K562 (cell line): ENCODE data around the gene IL20RA. TPM values are rescaled to one million over a fixed set of nuclear protein-coding genes. Genes with fewer than 3 reads are reported as not detected.

Experiments
- CHD4 ChIP-seq: fragments of 200-600 bp; sonication (generic); IDR thresholded peaks from 3 replicates; pipeline ENCODE4 v1.6.1; 2012; ENCODE audit warnings: low read depth, mild to moderate bottlenecking, mixed read lengths, low read length, inconsistent platforms; ENCODE audit not compliant: insufficient read depth, insufficient replicate concordance, poor library complexity, severe bottlenecking
- FOSL1 ChIP-seq: fragments of 200-800 bp; sonication (Bioruptor generic); conservative IDR thresholded peaks from 2 replicates; pipeline ENCODE4 v1.6.1; 2016; ENCODE audit warnings: missing genetic modification characterization, missing compliant biosample characterization
- PYGO2 ChIP-seq: fragments of 450-650 bp; IDR thresholded peaks from 2 replicates; pipeline ENCODE4 v1.6.1; 2016; ENCODE audit warnings: mild to moderate bottlenecking, missing genetic modification characterization, moderate library complexity, missing compliant biosample characterization
- RBBP5 ChIP-seq: fragments of 200-600 bp; sonication (generic); IDR thresholded peaks from 2 replicates; pipeline ENCODE4 v1.6.1; 2012; ENCODE audit warnings: borderline replicate concordance, mild to moderate bottlenecking, low read length, control low read depth, inconsistent platforms; ENCODE audit not compliant: insufficient read depth, poor library complexity, severe bottlenecking
- RBM14 ChIP-seq: fragments of 200-400 bp; formaldehyde crosslinking; IDR thresholded peaks from 2 replicates; pipeline ENCODE4 v1.6.1; 2018; ENCODE audit warnings: low read depth, mild to moderate bottlenecking, low read length, moderate library complexity, borderline replicate concordance; ENCODE audit not compliant: insufficient read depth
- SMARCE1 ChIP-seq: fragments of 450-650 bp; IDR thresholded peaks from 2 replicates; pipeline ENCODE4 v1.7.1; 2016; ENCODE audit warnings: mild to moderate bottlenecking
- YBX1 ChIP-seq: fragments of 450-650 bp; IDR thresholded peaks from 2 replicates; pipeline ENCODE4 v1.7.1; 2016; ENCODE audit warnings: mild to moderate bottlenecking
- ZFX ChIP-seq: sonication (generic); formaldehyde crosslinking; IDR thresholded peaks from 2 replicates; pipeline ENCODE4 v1.8.0; 2022; ENCODE audit warnings: mild to moderate bottlenecking, missing genetic modification reagents, moderate library complexity
- polyA plus RNA-seq, 8 experiments: library from polyadenylated mRNA; depleted of rRNA in 4 of 8; stranded (reverse) in 5 of 8; unstranded in 3 of 8; fragments of >200 nt; fragmentation: Nextera tagmentation in 2 of 8; fragmentation: Illumina TruSeq in 1 of 8; extraction: Ambion mirVana in 2 of 8; extraction: Trizol in 1 of 8; gene quantifications; 2 replicates each; pipeline versions ENCODE4 v1.2.1 to v1.2.3, GENCODE V29; 2011 to 2014; ENCODE audit warnings: inconsistent platforms in 1 of 8, missing spikeins in 1 of 8
- total RNA-seq, 7 experiments: library from RNA; depleted of rRNA in 6 of 7; stranded (reverse); fragments of >200 nt in 6 of 7; fragmentation: Illumina TruSeq in 2 of 7; extraction: Trizol in 2 of 7; gene quantifications; 2 replicates each; pipeline versions ENCODE4 v1.2.1 to v1.2.3, GENCODE V29; 2011 to 2021; ENCODE audit warnings: low replicate concordance in 1 of 7
- TF ChIP-seq, protein P1 (sequence below): fragments of 450-650 bp; IDR thresholded peaks from 2 replicates; pipeline ENCODE4 v1.6.1; 2018; ENCODE audit not compliant: partially characterized antibody
- TF ChIP-seq, protein P2 (sequence below): fragments of 450-650 bp; IDR thresholded peaks from 2 replicates; pipeline ENCODE4 v1.6.1; 2016; ENCODE audit warnings: antibody characterized with exemption
- TF ChIP-seq, protein P3 (sequence below), 2 experiments: fragments of 450-650 bp; conservative IDR thresholded peaks; 2 replicates each; pipeline ENCODE4 v1.6.1; 2017; ENCODE audit warnings: mild to moderate bottlenecking in 2 of 2, moderate library complexity in 2 of 2

The IL20RA gene
- total and polyA plus RNA-seq, 9 of the 15 experiments (the other 6 are each of a cell fraction or from before 2014, with no cell fraction given): not detected

DNA sequence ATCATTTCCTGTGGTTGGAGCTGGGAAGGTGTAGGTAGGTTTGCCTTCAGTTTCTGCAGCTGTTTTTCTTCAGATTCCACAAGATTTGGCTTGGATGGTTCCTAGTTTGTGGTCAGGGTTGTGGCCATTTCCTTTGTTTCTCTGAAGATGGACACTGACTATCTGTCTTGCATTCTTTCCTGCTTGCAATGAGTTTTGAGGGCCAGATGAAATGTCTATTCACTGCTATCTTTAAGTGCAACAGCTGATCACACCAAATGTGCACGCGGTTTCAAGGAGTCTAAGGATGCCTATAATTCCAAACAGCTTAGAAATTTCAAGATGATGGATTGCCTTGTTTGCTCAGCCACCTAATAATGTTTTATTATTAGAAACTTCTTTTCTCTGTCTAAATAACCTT is 28.4 kb downstream of the IL20RA start (continued):
- TF ChIP-seq, protein P1, sequence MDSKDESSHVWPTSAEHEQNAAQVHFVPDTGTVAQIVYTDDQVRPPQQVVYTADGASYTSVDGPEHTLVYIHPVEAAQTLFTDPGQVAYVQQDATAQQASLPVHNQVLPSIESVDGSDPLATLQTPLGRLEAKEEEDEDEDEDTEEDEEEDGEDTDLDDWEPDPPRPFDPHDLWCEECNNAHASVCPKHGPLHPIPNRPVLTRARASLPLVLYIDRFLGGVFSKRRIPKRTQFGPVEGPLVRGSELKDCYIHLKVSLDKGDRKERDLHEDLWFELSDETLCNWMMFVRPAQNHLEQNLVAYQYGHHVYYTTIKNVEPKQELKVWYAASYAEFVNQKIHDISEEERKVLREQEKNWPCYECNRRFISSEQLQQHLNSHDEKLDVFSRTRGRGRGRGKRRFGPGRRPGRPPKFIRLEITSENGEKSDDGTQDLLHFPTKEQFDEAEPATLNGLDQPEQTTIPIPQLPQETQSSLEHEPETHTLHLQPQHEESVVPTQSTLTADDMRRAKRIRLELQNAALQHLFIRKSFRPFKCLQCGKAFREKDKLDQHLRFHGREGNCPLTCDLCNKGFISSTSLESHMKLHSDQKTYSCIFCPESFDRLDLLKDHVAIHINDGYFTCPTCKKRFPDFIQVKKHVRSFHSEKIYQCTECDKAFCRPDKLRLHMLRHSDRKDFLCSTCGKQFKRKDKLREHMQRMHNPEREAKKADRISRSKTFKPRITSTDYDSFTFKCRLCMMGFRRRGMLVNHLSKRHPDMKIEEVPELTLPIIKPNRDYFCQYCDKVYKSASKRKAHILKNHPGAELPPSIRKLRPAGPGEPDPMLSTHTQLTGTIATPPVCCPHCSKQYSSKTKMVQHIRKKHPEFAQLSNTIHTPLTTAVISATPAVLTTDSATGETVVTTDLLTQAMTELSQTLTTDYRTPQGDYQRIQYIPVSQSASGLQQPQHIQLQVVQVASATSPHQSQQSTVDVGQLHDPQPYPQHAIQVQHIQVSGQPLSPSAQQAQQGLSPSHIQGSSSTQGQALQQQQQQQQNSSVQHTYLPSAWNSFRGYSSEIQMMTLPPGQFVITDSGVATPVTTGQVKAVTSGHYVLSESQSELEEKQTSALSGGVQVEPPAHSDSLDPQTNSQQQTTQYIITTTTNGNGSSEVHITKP: no peak
- TF ChIP-seq CHD4 (no peak), RBM14 (no peak), FOSL1 (tag) (no peak), RBBP5 (no peak), SMARCE1 (no peak), YBX1 (no peak), PYGO2 (no peak), ZFX (CRISPR knock-in tag) (no peak)
- TF ChIP-seq, protein P2, sequence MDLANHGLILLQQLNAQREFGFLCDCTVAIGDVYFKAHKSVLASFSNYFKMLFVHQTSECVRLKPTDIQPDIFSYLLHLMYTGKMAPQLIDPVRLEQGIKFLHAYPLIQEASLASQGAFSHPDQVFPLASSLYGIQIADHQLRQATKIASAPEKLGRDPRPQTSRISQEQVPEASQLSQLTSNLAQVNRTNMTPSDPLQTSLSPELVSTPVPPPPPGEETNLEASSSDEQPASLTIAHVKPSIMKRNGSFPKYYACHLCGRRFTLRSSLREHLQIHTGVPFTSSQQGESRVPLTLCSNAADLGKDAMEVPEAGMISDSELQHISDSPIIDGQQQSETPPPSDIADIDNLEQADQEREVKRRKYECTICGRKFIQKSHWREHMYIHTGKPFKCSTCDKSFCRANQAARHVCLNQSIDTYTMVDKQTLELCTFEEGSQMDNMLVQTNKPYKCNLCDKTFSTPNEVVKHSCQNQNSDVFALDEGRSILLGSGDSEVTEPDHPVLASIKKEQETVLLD: no peak
- TF ChIP-seq, protein P3, sequence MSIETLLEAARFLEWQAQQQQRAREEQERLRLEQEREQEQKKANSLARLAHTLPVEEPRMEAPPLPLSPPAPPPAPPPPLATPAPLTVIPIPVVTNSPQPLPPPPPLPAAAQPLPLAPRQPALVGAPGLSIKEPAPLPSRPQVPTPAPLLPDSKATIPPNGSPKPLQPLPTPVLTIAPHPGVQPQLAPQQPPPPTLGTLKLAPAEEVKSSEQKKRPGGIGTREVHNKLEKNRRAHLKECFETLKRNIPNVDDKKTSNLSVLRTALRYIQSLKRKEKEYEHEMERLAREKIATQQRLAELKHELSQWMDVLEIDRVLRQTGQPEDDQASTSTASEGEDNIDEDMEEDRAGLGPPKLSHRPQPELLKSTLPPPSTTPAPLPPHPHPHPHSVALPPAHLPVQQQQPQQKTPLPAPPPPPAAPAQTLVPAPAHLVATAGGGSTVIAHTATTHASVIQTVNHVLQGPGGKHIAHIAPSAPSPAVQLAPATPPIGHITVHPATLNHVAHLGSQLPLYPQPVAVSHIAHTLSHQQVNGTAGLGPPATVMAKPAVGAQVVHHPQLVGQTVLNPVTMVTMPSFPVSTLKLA (conservative IDR thresholded peaks at IDR 0.05): no peak
